Activated CD8-positive, alpha-beta T cell treated with anti-CD3 and anti-CD28 coated beads for 36 hours (primary cell): ENCODE measurements around the gene AFDN. TPM values are rescaled to one million over a fixed set of nuclear protein-coding genes. Genes with fewer than 3 reads are reported as not detected.

Experiments
- ATAC-seq: fragments of 200-7000 bp; cut with Tn5 transposase; one replicate; pipeline ENCODE4 v1.10.0; 2021; ENCODE audit warnings: mild to moderate bottlenecking, moderate library complexity
- CTCF ChIA-PET: fragments of 350-600 bp; sonication (Branson Sonifier 250); formaldehyde crosslinking; loops from one replicate; lab custom pipeline; 2021; ENCODE audit warnings: antibody characterized with exemption; lab: Charles Lee
- POLR2A ChIA-PET: fragments of 350-600 bp; sonication (Branson Sonifier 250); formaldehyde crosslinking; loops from one replicate; lab custom pipeline; 2021; ENCODE audit warnings: antibody characterized with exemption; lab: Charles Lee
- DNase-seq: peaks from one replicate; pipeline ENCODE4 v3.0.0-alpha.2; 2020
- H3K27ac Mint-ChIP-seq: one replicate; pipeline ENCODE4 v1.8.0; 2021; ENCODE audit warnings: mild to moderate bottlenecking, mixed read lengths
- H3K27me3 Mint-ChIP-seq: one replicate; pipeline ENCODE4 v1.8.0; 2021; ENCODE audit warnings: mixed read lengths
- H3K36me3 Mint-ChIP-seq: one replicate; pipeline ENCODE4 v1.8.0; 2021; ENCODE audit warnings: low read depth, mixed read lengths
- H3K4me1 Mint-ChIP-seq: one replicate; pipeline ENCODE4 v1.8.0; 2021; ENCODE audit warnings: low read depth, mixed read lengths
- H3K4me3 Mint-ChIP-seq: one replicate; pipeline ENCODE4 v1.8.0; 2021; ENCODE audit warnings: mild to moderate bottlenecking, moderate library complexity, mixed read lengths
- H3K9me3 Mint-ChIP-seq: one replicate; pipeline ENCODE4 v1.8.0; 2021; ENCODE audit warnings: mixed read lengths
- CTCF ChIP-seq: fragments of 200-600 bp; IDR thresholded peaks from one replicate; pipeline ENCODE4 v1.8.0; 2022; ENCODE audit warnings: antibody characterized with exemption, mild to moderate bottlenecking
- intact Hi-C: fragments of 100-400 bp; cut with micrococcal nuclease; formaldehyde crosslinking; loops from one replicate; pipeline ENCODE4 v1.10.0; 2022
- total RNA-seq, 2 experiments: library from RNA; stranded (reverse); gene quantifications; one replicate each; pipeline ENCODE4 v1.2.3, GENCODE V29; 2021

The AFDN gene
- total RNA-seq, 2 experiments from 2014 or later = 13.0 to 14.1 TPM

- H3K36me3 Mint-ChIP-seq = no peaks in the 10 kb centered on the region
- ChIA-PET POLR2A (no interaction called here), CTCF (no interaction called here)
- no peaks in the 10 kb centered on the region for H3K4me1 Mint-ChIP-seq
- peaks cover 15% of the 10 kb centered on the region for H3K27me3 Mint-ChIP-seq
- no peaks in the 10 kb centered on the region for H3K9me3 Mint-ChIP-seq
- ATAC-seq (no peak), DNase-seq (no peak)
- intact Hi-C loops = no loop called here
- no peak overlapping the region for H3K27ac Mint-ChIP-seq
- TF ChIP-seq CTCF = no peak
- no peak overlapping the region for H3K4me3 Mint-ChIP-seq
These were observed 15.3 kb downstream of the AFDN start for GRCh38 chr6:167841981-167842380.

- no peak overlapping the region for H3K27ac Mint-ChIP-seq
- ATAC-seq = no peak
- TF ChIP-seq CTCF = no peak
- intact Hi-C loops = no loop called here
- H3K36me3 Mint-ChIP-seq = no peaks in the 10 kb centered on the region
- ChIA-PET CTCF (no interaction called here), POLR2A (no interaction called here)
- H3K9me3 Mint-ChIP-seq = no peaks in the 10 kb centered on the region
- no peak overlapping the region for H3K4me3 Mint-ChIP-seq
- DNase-seq = no peak
- H3K4me1 Mint-ChIP-seq = no peaks in the 10 kb centered on the region
- peaks cover 19% of the 10 kb centered on the region for H3K27me3 Mint-ChIP-seq
These were observed 15.7 kb downstream of the AFDN start for GRCh38 chr6:167842457-167842856.

- intact Hi-C loops = no loop called here
- CTCF ChIA-PET = interaction anchor here (1.2 kb wide), 1 partner anchor 472 kb away, joined by 3 read pairs; no protein-coding TSS in a partner anchor
- peaks cover 19% of the 10 kb centered on the region for H3K27me3 Mint-ChIP-seq
- H3K9me3 Mint-ChIP-seq = no peaks in the 10 kb centered on the region
- ATAC-seq (no peak), DNase-seq (no peak)
- TF ChIP-seq CTCF = no peak
- H3K27ac Mint-ChIP-seq = no peak overlapping the region
- H3K36me3 Mint-ChIP-seq = no peaks in the 10 kb centered on the region
- H3K4me3 Mint-ChIP-seq = no peak overlapping the region
- POLR2A ChIA-PET = no interaction called here
- no peaks in the 10 kb centered on the region for H3K4me1 Mint-ChIP-seq
These were observed 16.3 kb downstream of the AFDN start for GRCh38 chr6:167843023-167843422.

GRCh38 chr6:167845856-167846255 is 19.1 kb downstream of the AFDN start:
- peaks cover 31% of the 10 kb centered on the region for H3K27me3 Mint-ChIP-seq
- ChIA-PET POLR2A (no interaction called here), CTCF (no interaction called here)
- H3K9me3 Mint-ChIP-seq = no peaks in the 10 kb centered on the region
- no peak overlapping the region for H3K4me3 Mint-ChIP-seq
- no peaks in the 10 kb centered on the region for H3K36me3 Mint-ChIP-seq
- no peaks in the 10 kb centered on the region for H3K4me1 Mint-ChIP-seq
- DNase-seq = no peak
- no peak for ATAC-seq
- no peak overlapping the region for H3K27ac Mint-ChIP-seq
- no peak for TF ChIP-seq CTCF
- intact Hi-C loops = no loop called here

GRCh38 chr6:167846997-167847606 is 20.4 kb downstream of the AFDN start:
- no peak for ATAC-seq
- no peaks in the 10 kb centered on the region for H3K9me3 Mint-ChIP-seq
- no peaks in the 10 kb centered on the region for H3K4me1 Mint-ChIP-seq
- DNase-seq = no peak
- H3K27ac Mint-ChIP-seq = no peak overlapping the region
- POLR2A ChIA-PET = no interaction called here
- TF ChIP-seq CTCF = no peak
- H3K36me3 Mint-ChIP-seq = no peaks in the 10 kb centered on the region
- intact Hi-C loops = no loop called here
- no peak overlapping the region for H3K4me3 Mint-ChIP-seq
- peaks cover 32% of the 10 kb centered on the region for H3K27me3 Mint-ChIP-seq
- CTCF ChIA-PET = no interaction called here
